ENCODE data around the gene DTNBP1.

DTNBP1 gene

DNA sequence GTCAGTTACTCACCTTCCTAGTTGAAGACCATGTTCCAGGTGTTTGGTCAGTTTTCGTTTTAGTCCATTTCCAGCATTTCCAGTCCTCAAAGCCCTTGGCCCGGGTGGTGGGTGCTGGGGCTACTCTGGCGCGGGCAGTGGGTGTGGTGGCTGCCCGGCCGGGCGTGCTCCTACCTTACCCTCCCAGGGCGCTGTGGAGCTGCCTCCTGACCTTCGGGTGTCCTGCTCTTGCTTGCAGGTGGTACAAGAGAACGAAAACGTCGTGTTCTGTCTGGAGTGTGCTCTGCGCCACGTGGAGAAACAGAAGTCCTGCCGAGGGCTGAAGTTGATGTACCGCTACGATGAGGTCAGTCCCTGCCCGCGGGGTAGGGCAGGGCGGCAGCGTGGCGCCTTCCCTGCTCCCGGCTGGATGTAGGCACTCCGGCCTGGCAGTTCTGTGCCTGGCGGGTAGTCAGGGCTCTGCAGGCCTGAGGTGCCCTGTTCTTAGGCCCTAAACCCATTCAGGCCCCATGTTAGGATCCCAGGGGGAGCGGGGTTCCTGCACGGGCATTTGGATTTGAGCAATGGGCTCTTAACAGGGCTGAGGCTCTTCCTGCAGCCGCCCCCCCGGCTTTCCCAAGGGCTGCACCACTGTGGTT, 145.8 kb downstream of the DTNBP1 start:
- DNase-seq (ENCODE audit: low spot score), result no peak
- TF ChIP-seq, protein P1, sequence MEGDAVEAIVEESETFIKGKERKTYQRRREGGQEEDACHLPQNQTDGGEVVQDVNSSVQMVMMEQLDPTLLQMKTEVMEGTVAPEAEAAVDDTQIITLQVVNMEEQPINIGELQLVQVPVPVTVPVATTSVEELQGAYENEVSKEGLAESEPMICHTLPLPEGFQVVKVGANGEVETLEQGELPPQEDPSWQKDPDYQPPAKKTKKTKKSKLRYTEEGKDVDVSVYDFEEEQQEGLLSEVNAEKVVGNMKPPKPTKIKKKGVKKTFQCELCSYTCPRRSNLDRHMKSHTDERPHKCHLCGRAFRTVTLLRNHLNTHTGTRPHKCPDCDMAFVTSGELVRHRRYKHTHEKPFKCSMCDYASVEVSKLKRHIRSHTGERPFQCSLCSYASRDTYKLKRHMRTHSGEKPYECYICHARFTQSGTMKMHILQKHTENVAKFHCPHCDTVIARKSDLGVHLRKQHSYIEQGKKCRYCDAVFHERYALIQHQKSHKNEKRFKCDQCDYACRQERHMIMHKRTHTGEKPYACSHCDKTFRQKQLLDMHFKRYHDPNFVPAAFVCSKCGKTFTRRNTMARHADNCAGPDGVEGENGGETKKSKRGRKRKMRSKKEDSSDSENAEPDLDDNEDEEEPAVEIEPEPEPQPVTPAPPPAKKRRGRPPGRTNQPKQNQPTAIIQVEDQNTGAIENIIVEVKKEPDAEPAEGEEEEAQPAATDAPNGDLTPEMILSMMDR (IDR thresholded peaks at IDR 0.05; ENCODE audit: extremely low read depth, insufficient read depth, missing control alignments), result no peak
- in situ Hi-C loops (cut with MboI; ENCODE audit: low pct_unique_long_range_greater_than_20kb, low sequenced_read_pairs, unreplicated experiment), result no loop called here

DNA sequence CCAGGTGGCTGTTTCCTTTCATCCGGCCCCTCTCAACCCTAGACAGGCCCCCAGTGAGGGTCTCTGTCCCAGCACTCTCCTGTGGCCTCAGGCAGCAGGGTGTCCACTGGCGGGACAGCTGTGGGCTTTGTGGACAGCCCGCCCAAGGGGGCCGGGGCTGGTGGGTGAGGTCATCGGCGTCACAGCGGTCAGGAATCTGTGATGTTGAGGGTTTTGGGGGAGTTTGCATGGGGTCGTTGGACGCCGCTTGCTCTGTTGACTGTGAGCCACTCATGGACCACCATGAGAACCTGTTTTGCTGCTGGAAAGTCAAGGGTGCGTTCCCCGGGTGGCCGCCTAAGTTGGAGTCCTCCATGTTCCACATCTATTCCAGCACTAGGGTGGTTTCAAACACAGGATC, 146.4 kb downstream of the DTNBP1 start:
- TF ChIP-seq, protein P1 (IDR thresholded peaks at IDR 0.05; ENCODE audit: extremely low read depth, insufficient read depth, missing control alignments), result no peak
- in situ Hi-C loops (cut with MboI; ENCODE audit: low pct_unique_long_range_greater_than_20kb, low sequenced_read_pairs, unreplicated experiment), result no loop called here
- no peak for DNase-seq (ENCODE audit: low spot score)

DNA sequence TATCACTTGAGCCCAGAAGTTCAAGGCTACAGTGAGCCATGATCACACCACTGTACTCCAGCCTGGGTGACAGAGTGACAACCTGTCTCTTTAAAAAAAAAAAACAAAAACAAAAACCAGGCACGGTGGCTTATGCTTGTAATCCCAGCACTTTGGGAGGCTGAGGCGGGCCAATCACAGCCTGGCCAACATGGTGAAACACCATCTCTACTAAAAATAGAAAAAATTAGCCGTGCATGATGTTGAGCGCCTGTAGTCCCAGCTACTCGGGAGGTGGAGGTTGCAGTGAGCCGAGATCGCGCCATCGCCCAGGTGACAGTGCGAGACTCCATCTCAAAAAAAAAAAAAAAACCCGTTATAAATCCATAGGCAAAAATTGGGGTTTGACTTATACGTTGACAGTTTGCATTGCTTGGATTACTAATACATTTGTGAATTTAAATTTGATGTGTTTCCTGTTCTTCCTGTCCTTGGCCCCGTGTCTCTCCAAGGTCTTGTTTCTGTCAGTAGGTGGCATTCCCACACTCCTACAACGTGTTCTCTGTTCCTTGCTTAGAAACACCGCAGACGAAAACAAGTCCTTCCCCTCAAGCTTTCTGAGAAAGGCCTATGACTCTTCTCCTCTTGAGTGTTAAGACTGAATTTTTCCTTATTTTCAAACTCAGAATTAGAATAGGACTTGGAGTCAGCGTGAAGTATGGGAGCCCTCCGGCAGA, 147.0 kb downstream of the DTNBP1 start:
- in situ Hi-C loops (cut with MboI; ENCODE audit: low pct_unique_long_range_greater_than_20kb, low sequenced_read_pairs, unreplicated experiment), result no loop called here
- DNase-seq (ENCODE audit: low spot score), result no peak
- TF ChIP-seq, protein P1 (IDR thresholded peaks at IDR 0.05; ENCODE audit: extremely low read depth, insufficient read depth, missing control alignments), result no peak

DNA sequence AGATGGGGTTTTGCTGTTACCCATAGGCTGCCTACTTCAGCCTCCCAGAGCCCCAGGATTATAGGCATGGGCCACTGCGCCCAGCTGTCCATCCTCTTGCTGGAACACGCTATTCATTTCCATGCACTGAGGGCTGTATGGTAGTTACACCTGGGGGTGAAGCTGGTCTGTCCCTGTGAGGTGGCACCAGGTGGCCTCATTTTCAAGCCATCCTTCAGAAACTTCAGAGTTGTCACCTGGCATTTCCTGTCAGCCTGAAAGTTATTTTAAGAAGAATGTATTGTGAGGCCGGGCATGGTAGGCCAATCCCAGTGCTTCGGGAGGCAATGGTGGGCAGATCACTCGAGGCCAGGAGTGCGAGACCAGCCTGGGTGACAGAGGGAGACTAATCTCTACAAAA, 147.6 kb downstream of the DTNBP1 start:
- TF ChIP-seq, protein P1 (IDR thresholded peaks at IDR 0.05; ENCODE audit: extremely low read depth, insufficient read depth, missing control alignments), result no peak
- no peak for DNase-seq (ENCODE audit: low spot score)
- in situ Hi-C loops (cut with MboI; ENCODE audit: low pct_unique_long_range_greater_than_20kb, low sequenced_read_pairs, unreplicated experiment), result no loop called here

DNA sequence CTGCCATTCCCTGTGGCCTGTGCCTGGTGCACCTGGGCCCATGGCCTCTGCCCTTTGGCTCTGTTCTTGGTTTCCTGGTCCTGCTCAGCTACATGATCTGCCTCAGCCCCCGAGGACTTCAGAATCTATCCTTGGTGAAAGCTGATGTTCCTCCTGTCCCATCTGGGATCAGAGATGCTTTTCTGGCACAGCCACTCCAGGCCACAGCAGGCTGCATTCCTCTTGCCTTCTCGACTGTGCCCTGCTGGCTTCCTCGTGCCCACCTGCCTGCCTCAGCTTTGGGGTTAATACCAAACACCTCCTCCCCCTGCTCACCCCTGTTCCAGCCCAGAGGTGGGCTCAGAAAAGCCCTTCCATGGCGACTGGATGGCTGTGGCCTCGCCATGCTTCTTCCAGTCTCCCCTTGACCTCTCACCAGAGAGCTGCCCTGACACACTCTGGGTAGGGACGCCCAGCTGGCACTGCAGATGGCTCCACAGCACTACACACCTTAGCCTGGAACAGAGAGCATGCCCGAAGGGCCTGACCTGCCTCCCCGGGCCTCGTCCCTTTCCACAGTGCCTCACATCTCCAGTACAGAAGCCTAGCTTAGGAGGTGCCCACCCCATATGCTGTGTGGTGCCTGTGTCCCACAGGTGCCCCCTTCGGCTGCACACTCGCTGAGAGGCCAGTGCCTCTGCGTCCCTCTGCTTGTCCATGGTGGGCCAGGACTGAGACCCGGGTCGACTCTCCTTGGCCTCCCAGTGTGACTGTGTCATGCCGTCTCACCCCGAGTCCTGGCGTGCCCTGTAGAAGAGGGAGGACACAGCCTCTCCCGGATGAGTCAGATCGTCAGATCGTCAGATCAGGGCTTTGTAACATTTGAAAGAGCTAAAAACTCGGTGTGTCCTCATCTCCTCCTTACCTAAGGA, 148.8 kb downstream of the DTNBP1 start:
- TF ChIP-seq, protein P1 (IDR thresholded peaks at IDR 0.05; ENCODE audit: extremely low read depth, insufficient read depth, missing control alignments), result no peak
- DNase-seq (ENCODE audit: low spot score), result no peak
- in situ Hi-C loops (cut with MboI; ENCODE audit: low pct_unique_long_range_greater_than_20kb, low sequenced_read_pairs, unreplicated experiment), result no loop called here

DNA sequence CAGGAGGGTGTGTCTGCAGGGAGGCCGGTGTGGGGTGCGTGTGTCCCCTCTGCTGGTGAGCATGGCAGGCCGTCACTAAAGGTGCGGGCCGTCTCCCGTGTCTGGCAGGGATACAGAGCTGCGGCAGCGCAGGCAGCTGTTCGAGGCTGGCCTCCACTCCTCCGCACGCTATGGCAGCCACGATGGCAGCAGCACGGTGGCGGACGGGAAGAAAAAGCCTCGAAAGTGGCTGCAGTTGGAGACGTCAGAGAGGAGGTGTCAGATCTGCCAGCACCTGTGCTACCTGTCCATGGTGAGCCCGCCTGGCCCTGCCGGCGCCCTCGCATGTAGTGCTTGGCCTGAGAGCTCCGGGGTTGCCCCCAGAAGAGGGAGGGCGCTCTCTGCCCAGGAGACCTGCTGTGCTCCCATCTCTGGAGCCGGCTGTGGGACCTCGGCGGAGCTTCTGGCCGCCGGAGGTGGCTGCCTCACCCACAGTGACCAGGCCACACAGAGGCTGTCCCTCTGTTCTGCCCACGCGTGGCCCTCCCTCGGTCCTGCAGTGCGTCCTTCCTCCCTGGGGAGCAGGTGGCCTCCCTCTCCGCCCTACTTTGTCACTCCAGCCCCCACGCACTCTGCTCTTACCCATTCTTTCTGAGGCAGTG, 149.6 kb downstream of the DTNBP1 start:
- in situ Hi-C loops (cut with MboI; ENCODE audit: low pct_unique_long_range_greater_than_20kb, low sequenced_read_pairs, unreplicated experiment), result no loop called here
- no peak for DNase-seq (ENCODE audit: low spot score)
- TF ChIP-seq, protein P1 (IDR thresholded peaks at IDR 0.05; ENCODE audit: extremely low read depth, insufficient read depth, missing control alignments), result no peak

Measured in GM13977 (cell line).